HepG2 (cell line): ENCODE data around the gene BSG. TPM values are rescaled to one million over a fixed set of nuclear protein-coding genes. Genes with fewer than 3 reads are reported as not detected.

Source experiments
- ATAC-seq: fragments of 200-7000 bp; cut with Tn5 transposase; 3 replicates; pipeline ENCODE4 v1.9.1; 2020; ENCODE audit warnings: mild to moderate bottlenecking, moderate library complexity
- BruUV-seq: library from RNA; stranded (reverse); fragments of 400-500 nt; replicated peaks from 2 replicates; lab custom pipeline; 2021; lab: Mats Ljungman, UMichigan
- CTCF ChIA-PET: fragments of 300-600 bp; formaldehyde crosslinking; extraction: SDS; loops from one replicate; lab custom pipeline; 2021; ENCODE audit warnings: low total read pairs, inconsistent platforms, low intra/inter-chr PET ratio; lab: Yijun Ruan, JAX
- POLR2A ChIA-PET: fragments of 350-600 bp; sonication (Branson Sonifier 250); formaldehyde crosslinking; loops from one replicate; lab custom pipeline; 2020; ENCODE audit warnings: antibody characterized with exemption, inconsistent platforms; lab: Yijun Ruan, JAX
- DNase-seq: peaks from one replicate; pipeline ENCODE4 v3.0.0-alpha.2; 2015; ENCODE audit warnings: low spot score
- FAIRE-seq: peaks from 3 replicates; lab custom pipeline; 2011; peaks lifted over from hg19 to GRCh38; lab: Jason Lieb, UNC
- H2AFZ ChIP-seq: one replicate; pipeline ENCODE4 v1.6.1; 2011; ENCODE audit warnings: low read length, inconsistent platforms
- H3K27ac ChIP-seq: fragments of 300-600 bp; 3 replicates; pipeline ENCODE4 v1.8.0; 2011; ENCODE audit warnings: mixed run types, mild to moderate bottlenecking, mixed read lengths, low read length, inconsistent platforms; ENCODE audit not compliant: insufficient read depth; ENCODE audit errors: extremely low read length
- H3K27me3 ChIP-seq, 2 experiments: fragments of 200-600 bp in 1 of 2; 2 replicates in 1 of 2; 3 replicates in 1 of 2; pipeline versions ENCODE4 v1.6.0 to v1.8.0; 2011; ENCODE audit warnings: low read length in 2 of 2, mild to moderate bottlenecking in 2 of 2, moderate library complexity in 2 of 2, inconsistent platforms in 1 of 2; ENCODE audit not compliant: insufficient read depth in 2 of 2, control insufficient read depth in 1 of 2
- H3K36me3 ChIP-seq, 2 experiments: fragments of 200-600 bp in 1 of 2; replicated peaks in 1 of 2; 2 replicates in 1 of 2; 3 replicates in 1 of 2; pipeline versions ENCODE4 v1.5.1 to v1.8.0; 2011; ENCODE audit warnings: low read length in 2 of 2, inconsistent platforms in 1 of 2; ENCODE audit not compliant: insufficient read depth in 2 of 2, control insufficient read depth in 1 of 2
- H3K4me1 ChIP-seq: 2 replicates; pipeline ENCODE4 v1.5.1; 2012; ENCODE audit warnings: low read length, inconsistent platforms; ENCODE audit not compliant: insufficient read depth
- H3K4me2 ChIP-seq: 2 replicates; pipeline ENCODE4 v1.6.0; 2011; ENCODE audit warnings: low read depth, low read length, inconsistent platforms
- H3K4me3 ChIP-seq, 3 experiments: fragments of 200-600 bp in 1 of 3; sonication (generic), shearing (Covaris generic) in 1 of 3; replicated peaks in 1 of 3; 2 replicates each; pipeline ENCODE4 v1.5.1; 2011 to 2016; ENCODE audit warnings: low read length in 3 of 3, inconsistent platforms in 2 of 3, low read depth in 2 of 3, mild to moderate bottlenecking in 2 of 3, control low read depth in 1 of 3, mixed read lengths in 1 of 3; ENCODE audit not compliant: insufficient read depth in 1 of 3
- H3K79me2 ChIP-seq: one replicate; pipeline ENCODE4 v1.6.1; 2011; ENCODE audit warnings: low read length, inconsistent platforms; ENCODE audit not compliant: insufficient read depth
- H3K9ac ChIP-seq: 2 replicates; pipeline ENCODE4 v1.6.0; 2011; ENCODE audit warnings: mild to moderate bottlenecking, low read depth, low read length, inconsistent platforms; ENCODE audit not compliant: insufficient read depth
- H3K9me3 ChIP-seq: 2 replicates; pipeline ENCODE4 v1.5.1; 2012; ENCODE audit warnings: mild to moderate bottlenecking, low read length
- H4K20me1 ChIP-seq: 2 replicates; pipeline ENCODE4 v1.6.0; 2011; ENCODE audit warnings: inconsistent platforms, mild to moderate bottlenecking, low read length, moderate library complexity; ENCODE audit not compliant: insufficient read depth
- CC2D1A ChIP-seq: sonication (generic); formaldehyde crosslinking; IDR thresholded peaks from 2 replicates; pipeline ENCODE4 v1.8.1; 2023; ENCODE audit warnings: mild to moderate bottlenecking, missing genetic modification reagents
- MAFK ChIP-seq, 2 experiments: IDR thresholded peaks in 1 of 2; conservative IDR thresholded peaks in 1 of 2; 2 replicates each; pipeline ENCODE4 v1.6.1; 2011; ENCODE audit warnings: improper control_type of control experiment in 2 of 2, low read length in 2 of 2
- POLR2A ChIP-seq, 2 experiments: IDR thresholded peaks; 2 replicates each; pipeline ENCODE4 v1.6.1; 2011; ENCODE audit warnings: low read depth in 2 of 2, low read length in 2 of 2, mild to moderate bottlenecking in 1 of 2, moderate library complexity in 1 of 2; ENCODE audit not compliant: insufficient read depth in 1 of 2
- ZKSCAN8 ChIP-seq: IDR thresholded peaks from 2 replicates; pipeline ENCODE4 v1.6.1; 2016; ENCODE audit warnings: borderline replicate concordance, missing genetic modification reagents, missing compliant biosample characterization
- ZNF362 ChIP-seq: sonication (generic); formaldehyde crosslinking; IDR thresholded peaks from 2 replicates; pipeline ENCODE4 v1.4.0; 2020; ENCODE audit warnings: missing genetic modification reagents, mild to moderate bottlenecking, borderline replicate concordance
- ZNF672 ChIP-seq: sonication (generic); formaldehyde crosslinking; IDR thresholded peaks from 2 replicates; pipeline ENCODE4 v1.8.1; 2022; ENCODE audit warnings: missing genetic modification reagents
- ZNF883 ChIP-seq: sonication (generic); formaldehyde crosslinking; IDR thresholded peaks from 2 replicates; pipeline ENCODE4 v1.5.1; 2020; ENCODE audit warnings: mild to moderate bottlenecking, missing genetic modification reagents; ENCODE audit errors: not compliant biosample characterization
- WGBS: methylation state at CpG from one replicate; pipeline ENCODE4 v1.1.6; 2017; ENCODE audit warnings: low lambda C conversion rate; 5-methylcytosine and 5-hydroxymethylcytosine counted together
- in situ Hi-C: cut with HindIII; loops from 2 replicates; pipeline ENCODE4 v1.10.0; 2017; ENCODE audit warnings: low pct_unique_long_range_greater_than_20kb; ENCODE audit not compliant: extremely low pct_ligation_motif_present
- intact Hi-C: fragments of 100-400 bp; cut with micrococcal nuclease; formaldehyde crosslinking; loops from one replicate; pipeline ENCODE4 v1.10.0; 2022; ENCODE audit not compliant: unreplicated experiment
- polyA plus RNA-seq, 8 experiments: library from polyadenylated mRNA; depleted of rRNA in 3 of 8; stranded (reverse) in 7 of 8; unstranded in 1 of 8; fragments of >200 nt; fragmentation: Illumina TruSeq in 4 of 8; extraction: Trizol in 4 of 8; gene quantifications; 2 replicates each; pipeline versions ENCODE4 v1.2.1 to v1.2.3, GENCODE V29; 2011 to 2016; ENCODE audit warnings: low read depth in 4 of 8, missing spikeins in 1 of 8, mixed read lengths in 1 of 8; ENCODE audit not compliant: insufficient read depth in 1 of 8
- total RNA-seq, 5 experiments: library from RNA; depleted of rRNA; stranded (reverse); fragments of >200 nt; fragmentation: Illumina TruSeq; extraction: Trizol; gene quantifications; 2 replicates each; pipeline ENCODE4 v1.2.3, GENCODE V29; 2016; ENCODE audit warnings: low read depth in 1 of 5

BSG gene
- total and polyA plus RNA-seq, 2 of the 13 experiments (the other 11 are each of a cell fraction or from before 2014, with no cell fraction given) = 309 to 754 TPM

DNA sequence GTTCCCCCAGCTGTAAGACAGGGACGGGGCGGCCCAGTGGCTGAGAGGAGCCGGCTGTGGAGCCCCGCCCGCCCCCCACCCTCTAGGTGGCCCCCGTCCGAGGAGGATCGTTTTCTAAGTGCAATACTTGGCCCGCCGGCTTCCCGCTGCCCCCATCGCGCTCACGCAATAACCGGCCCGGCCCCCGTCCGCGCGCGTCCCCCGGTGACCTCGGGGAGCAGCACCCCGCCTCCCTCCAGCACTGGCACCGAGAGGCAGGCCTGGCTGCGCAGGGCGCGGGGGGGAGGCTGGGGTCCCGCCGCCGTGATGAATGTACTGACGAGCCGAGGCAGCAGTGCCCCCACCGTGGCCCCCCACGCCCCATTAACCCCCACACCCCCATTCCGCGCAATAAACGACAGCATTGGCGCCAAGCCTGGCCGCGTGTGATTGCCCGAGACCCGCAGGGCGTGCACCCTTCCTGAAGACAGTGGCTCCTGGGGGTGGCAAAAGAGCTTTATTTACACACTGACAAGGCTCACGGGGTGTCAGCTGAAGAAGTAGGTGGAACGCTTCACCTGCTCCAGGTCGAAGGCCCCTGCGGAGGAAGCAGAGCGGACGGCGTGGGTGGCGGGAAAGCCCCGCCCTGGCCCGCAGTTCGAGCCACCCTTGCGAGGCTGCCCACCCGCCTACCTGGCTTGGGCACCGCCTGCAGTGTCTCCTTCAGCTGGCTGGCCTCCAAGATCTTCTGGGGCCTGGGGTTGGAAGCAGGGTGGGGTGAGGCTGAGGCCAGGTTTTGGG lies 44.5 kb downstream of the BSG start:
- intact Hi-C loops = no loop called here
- Histone ChIP-seq H3K36me3 (peaks cover 9 to 25% of the 10 kb centered on the region in 2 experiments; a peak in 4 of 5 replicates), H4K20me1 (no peaks in the 10 kb centered on the region), H2AFZ (no peak overlapping the region)
- TF ChIP-seq ZNF883 (CRISPR knock-in tag) (no peak), ZKSCAN8 (no peak), ZNF362 (no peak), CC2D1A (no peak), ZNF672 (CRISPR knock-in tag) (no peak), MAFK (conservative IDR thresholded peaks at IDR 0.05 in 1 of 2, IDR thresholded peaks at IDR 0.05 in 1 of 2; ENCODE audit: low read length in 2 of 2) (no peak), POLR2A (IDR thresholded peaks at IDR 0.05; ENCODE audit: insufficient read depth in 1 of 2, low read depth in 2 of 2, low read length in 2 of 2) (0 out of 4 replicates have a peak, but pooled peaks of 1 of the 2 experiments have one; percentile 18)
- TF ChIP-seq, all 625 proteins: peak for 1
- no TSS peak for BruUV-seq
- Histone ChIP-seq H3K27ac (no peak overlapping the region), H3K4me2 (no peak overlapping the region), H3K27me3 (no peaks in the 10 kb centered on the region), H3K4me3 (no peak overlapping the region), H3K9me3 (no peaks in the 10 kb centered on the region), H3K4me1 (no peaks in the 10 kb centered on the region), H3K9ac (no peak overlapping the region), H3K79me2 (no peaks in the 10 kb centered on the region)
- CTCF ChIA-PET = no interaction called here
- WGBS = 98% methylated on average over 36 of the region's 58 CpGs
- POLR2A ChIA-PET = interaction anchor here (0.6 kb wide), 1 partner anchor 102 kb away, joined by 3 read pairs; no protein-coding TSS in a partner anchor
- no peak for FAIRE-seq
- DNase-seq = no peak
- in situ Hi-C loops = no loop called here
- no peak for ATAC-seq
